Lower leg skin (tissue), 3 donors: Measurements from ENCODE around the gene DPP10.

Experiments
- POLR2A ChIP-seq, 2 donors: fragments of 450-650 bp; IDR thresholded peaks; one replicate each; pipeline ENCODE4 v1.6.1; 2016 to 2017; ENCODE audit warnings: antibody characterized with exemption in 2 of 2, mild to moderate bottlenecking in 1 of 2, moderate library complexity in 1 of 2
- TF ChIP-seq, protein P1 (sequence below), 3 donors: fragments of 450-650 bp; IDR thresholded peaks; one replicate each; pipeline ENCODE4 v1.5.1; 2016; ENCODE audit warnings: antibody characterized with exemption in 3 of 3, mild to moderate bottlenecking in 3 of 3, moderate library complexity in 2 of 3

DNA sequence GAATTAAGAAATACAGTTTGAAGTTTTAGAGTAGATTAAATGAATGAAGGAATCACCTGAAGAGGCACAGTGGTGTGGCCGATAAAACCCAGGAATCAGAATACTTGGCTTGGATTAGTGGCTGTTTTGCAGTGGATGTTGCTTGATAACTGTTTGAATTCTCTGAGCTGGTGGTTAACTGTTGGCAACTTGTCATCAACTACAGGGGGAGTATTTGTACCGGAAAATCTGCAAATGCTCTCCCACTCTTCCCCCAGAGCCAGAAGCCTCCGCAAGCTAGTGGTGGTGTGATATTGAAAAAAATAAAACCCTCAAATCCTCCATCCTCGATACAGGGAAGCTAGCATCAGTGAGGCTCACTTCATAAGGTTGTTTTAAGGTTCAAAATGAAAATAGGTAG, 326.7 kb downstream of the DPP10 start:
- TF ChIP-seq, protein P1, sequence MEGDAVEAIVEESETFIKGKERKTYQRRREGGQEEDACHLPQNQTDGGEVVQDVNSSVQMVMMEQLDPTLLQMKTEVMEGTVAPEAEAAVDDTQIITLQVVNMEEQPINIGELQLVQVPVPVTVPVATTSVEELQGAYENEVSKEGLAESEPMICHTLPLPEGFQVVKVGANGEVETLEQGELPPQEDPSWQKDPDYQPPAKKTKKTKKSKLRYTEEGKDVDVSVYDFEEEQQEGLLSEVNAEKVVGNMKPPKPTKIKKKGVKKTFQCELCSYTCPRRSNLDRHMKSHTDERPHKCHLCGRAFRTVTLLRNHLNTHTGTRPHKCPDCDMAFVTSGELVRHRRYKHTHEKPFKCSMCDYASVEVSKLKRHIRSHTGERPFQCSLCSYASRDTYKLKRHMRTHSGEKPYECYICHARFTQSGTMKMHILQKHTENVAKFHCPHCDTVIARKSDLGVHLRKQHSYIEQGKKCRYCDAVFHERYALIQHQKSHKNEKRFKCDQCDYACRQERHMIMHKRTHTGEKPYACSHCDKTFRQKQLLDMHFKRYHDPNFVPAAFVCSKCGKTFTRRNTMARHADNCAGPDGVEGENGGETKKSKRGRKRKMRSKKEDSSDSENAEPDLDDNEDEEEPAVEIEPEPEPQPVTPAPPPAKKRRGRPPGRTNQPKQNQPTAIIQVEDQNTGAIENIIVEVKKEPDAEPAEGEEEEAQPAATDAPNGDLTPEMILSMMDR (IDR thresholded peaks at IDR 0.05), result no peak
- no peak for TF ChIP-seq POLR2A (IDR thresholded peaks at IDR 0.05)
